Astrocyte (in vitro differentiated cells and primary cell): ENCODE data around the gene CEP63.

ENCODE experiments used
- CTCF ChIP-seq: IDR thresholded peaks from 2 replicates; pipeline ENCODE4 v1.5.1; 2011; ENCODE audit warnings: low read depth, mild to moderate bottlenecking, inconsistent platforms, low read length, moderate library complexity; ENCODE audit not compliant: insufficient read depth
- EZH2 ChIP-seq: IDR thresholded peaks from 2 replicates; pipeline ENCODE4 v1.6.1; 2012; ENCODE audit warnings: mild to moderate bottlenecking, low read length, inconsistent platforms; ENCODE audit not compliant: insufficient read depth

GRCh38 chr3:134545818-134546217, 60.0 kb downstream of the CEP63 start:
- TF ChIP-seq CTCF, result no peak
- no peak for TF ChIP-seq EZH2
